ENCODE results near the gene TNFSF18. TPM values are rescaled to one million over a fixed set of nuclear protein-coding genes. Genes with fewer than 3 reads are reported as not detected.

The TNFSF18 gene
- polyA plus RNA-seq, 1 experiment = 8.8 TPM

GRCh38 chr1:173012126-173012525, 38.6 kb downstream of the TNFSF18 start:
- no peak for DNase-seq (ENCODE audit: low read depth)
- CTCF ChIA-PET = interaction anchor here (1.1 kb wide), 1 partner anchor 33 kb away, joined by 3 read pairs; no protein-coding TSS in a partner anchor

GRCh38 chr1:173009597-173009996, 41.1 kb downstream of the TNFSF18 start:
- TF ChIP-seq CTCF (IDR thresholded peaks at IDR 0.05; ENCODE audit: insufficient read depth, low read depth, low read length) = no peak

More at GRCh38 chr1:173012126-173012525, 38.6 kb downstream of the TNFSF18 start:
- POLR2A ChIA-PET = interaction anchor here (0.6 kb wide), 1 partner anchor 427 kb away, joined by 5 read pairs; no protein-coding TSS in a partner anchor
- Histone ChIP-seq H3K27me3 (ENCODE audit: control insufficient read depth, insufficient read depth, low read length) (no peaks in the 10 kb centered on the region), H3K4me3 (ENCODE audit: low read depth, low read length) (no peak overlapping the region), H3K36me3 (ENCODE audit: control insufficient read depth, insufficient read depth, low read length) (no peaks in the 10 kb centered on the region)
- TF ChIP-seq CTCF (IDR thresholded peaks at IDR 0.05; ENCODE audit: insufficient read depth, low read depth, low read length) = no peak

GRCh38 chr1:173005196-173005864, 45.4 kb downstream of the TNFSF18 start:
- no peak overlapping the region for H3K4me3 ChIP-seq (ENCODE audit: low read depth, low read length)
- CTCF ChIA-PET = interaction anchor here (0.6 kb wide), 3 partner anchors 10 to 390 kb away, joined by 3 to 4 read pairs (median 3); no protein-coding TSS in a partner anchor

More at GRCh38 chr1:173009597-173009996, 41.1 kb downstream of the TNFSF18 start:
- Histone ChIP-seq H3K27me3 (ENCODE audit: control insufficient read depth, insufficient read depth, low read length) (no peaks in the 10 kb centered on the region), H3K4me3 (ENCODE audit: low read depth, low read length) (no peak overlapping the region), H3K36me3 (ENCODE audit: control insufficient read depth, insufficient read depth, low read length) (no peaks in the 10 kb centered on the region)
- DNase-seq (ENCODE audit: low read depth) = no peak
- ChIA-PET POLR2A (no interaction called here), CTCF (interaction anchor here (0.6 kb wide), 1 partner anchor 36 kb away, joined by 3 read pairs; no protein-coding TSS in a partner anchor)

GRCh38 chr1:173002891-173003838, 47.6 kb downstream of the TNFSF18 start:
- no peak for TF ChIP-seq CTCF (IDR thresholded peaks at IDR 0.05; ENCODE audit: insufficient read depth, low read depth, low read length)
- ChIA-PET CTCF (interaction anchor here (1.3 to 1.6 kb wide), 3 partner anchors 17 to 199 kb away, joined by 4 to 5 read pairs (median 4); no protein-coding TSS in a partner anchor), POLR2A (interaction anchor here (0.6 to 0.7 kb wide), 2 partner anchors 17 to 94 kb away, joined by 3 to 9 read pairs; no protein-coding TSS in a partner anchor)
- peak; percentile 34 for DNase-seq (ENCODE audit: low read depth)
- H3K36me3 ChIP-seq (ENCODE audit: control insufficient read depth, insufficient read depth, low read length) = no peaks in the 10 kb centered on the region
- no peak overlapping the region for H3K4me3 ChIP-seq (ENCODE audit: low read depth, low read length)
- no peaks in the 10 kb centered on the region for H3K27me3 ChIP-seq (ENCODE audit: control insufficient read depth, insufficient read depth, low read length)

More at GRCh38 chr1:173005196-173005864, 45.4 kb downstream of the TNFSF18 start:
- no peaks in the 10 kb centered on the region for H3K36me3 ChIP-seq (ENCODE audit: control insufficient read depth, insufficient read depth, low read length)
- H3K27me3 ChIP-seq (ENCODE audit: control insufficient read depth, insufficient read depth, low read length) = no peaks in the 10 kb centered on the region
- no peak for DNase-seq (ENCODE audit: low read depth)
- peak; percentile 30 for TF ChIP-seq CTCF (IDR thresholded peaks at IDR 0.05; ENCODE audit: insufficient read depth, low read depth, low read length)
- POLR2A ChIA-PET = interaction anchor here (0.6 kb wide), 1 partner anchor 336 kb away, joined by 3 read pairs; no protein-coding TSS in a partner anchor

Measured in BJ (cell line).